Stimulated activated CD4-positive, alpha-beta T cell treated with anti-CD3 and anti-CD28 coated beads, Interleukin-15, amount 100 ng/mL, for 1 hour (primary cell): ENCODE measurements around the gene DTNBP1.

Experiments
- DNase-seq, 2 donors: peaks; one replicate each; pipeline ENCODE4 v3.0.0-alpha.2; 2020; ENCODE audit warnings: low read depth in 1 of 2, low spot score in 1 of 2

The DTNBP1 gene

GRCh38 chr6:15626878-15627674 is 35.8 kb downstream of the DTNBP1 start:
- DNase-seq: no peak

DNA sequence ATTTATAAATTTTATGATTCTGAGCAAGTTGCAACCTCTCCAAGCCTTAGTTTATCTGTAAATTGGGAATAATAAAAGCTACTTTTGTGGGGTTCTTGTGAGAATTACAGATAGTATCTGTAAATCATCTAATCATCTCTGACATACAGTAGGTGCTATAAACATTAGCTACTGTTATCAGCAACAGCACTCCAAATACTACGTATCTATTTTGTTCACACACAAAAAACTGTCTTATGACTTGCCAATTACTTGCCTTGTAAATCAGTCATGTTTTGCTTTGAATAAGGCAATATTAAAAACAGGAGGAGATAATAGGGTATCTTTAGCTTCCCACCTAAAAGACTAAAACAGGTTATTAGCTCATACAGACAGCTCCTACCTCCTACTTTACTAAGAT is 36.7 kb downstream of the DTNBP1 start:
- DNase-seq: no peak

GRCh38 chr6:15623276-15624116 is 39.3 kb downstream of the DTNBP1 start:
- no peak for DNase-seq

- no peak for DNase-seq
Observed at GRCh38 chr6:15622045-15622740, 40.6 kb downstream of the DTNBP1 start.

DNA sequence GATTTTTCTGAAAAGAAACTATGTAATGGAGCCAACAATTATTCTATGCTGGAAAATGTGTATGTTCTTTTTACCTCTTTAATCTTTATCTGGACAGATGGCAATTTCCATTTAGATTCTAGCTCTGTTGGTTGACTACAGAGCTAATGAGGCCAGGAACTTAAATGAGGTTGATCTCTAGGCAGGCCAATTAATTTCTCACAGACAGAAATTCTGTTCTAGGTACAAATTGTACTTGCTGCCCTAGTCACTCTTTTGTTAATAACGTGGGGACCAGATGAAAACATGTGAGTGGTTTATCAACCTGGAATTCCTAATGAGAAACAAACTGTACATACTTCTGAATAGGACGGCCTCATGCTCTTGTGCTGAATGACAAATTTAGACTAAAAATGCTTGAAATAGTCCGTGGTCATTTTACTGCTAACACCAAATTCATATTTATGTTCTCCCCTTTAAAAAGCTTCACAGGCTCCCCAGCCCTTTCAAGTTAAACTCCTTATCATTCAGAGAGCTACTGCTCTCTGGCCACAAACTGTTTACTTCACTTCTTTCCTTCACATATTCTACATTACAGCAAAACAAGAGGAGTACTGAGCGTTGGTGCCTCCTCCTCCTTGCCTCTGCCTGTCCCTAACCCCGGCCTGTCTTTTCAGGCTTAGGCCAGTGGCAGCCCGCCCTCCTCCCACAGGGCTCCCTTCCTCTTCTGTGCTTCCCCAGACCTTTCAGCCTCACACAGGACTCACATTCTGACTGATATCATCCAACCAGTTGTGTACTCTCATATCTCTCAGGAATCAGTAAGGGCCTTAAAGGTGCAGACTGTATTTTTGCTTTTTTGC is 41.4 kb downstream of the DTNBP1 start:
- DNase-seq: no peak

DNA sequence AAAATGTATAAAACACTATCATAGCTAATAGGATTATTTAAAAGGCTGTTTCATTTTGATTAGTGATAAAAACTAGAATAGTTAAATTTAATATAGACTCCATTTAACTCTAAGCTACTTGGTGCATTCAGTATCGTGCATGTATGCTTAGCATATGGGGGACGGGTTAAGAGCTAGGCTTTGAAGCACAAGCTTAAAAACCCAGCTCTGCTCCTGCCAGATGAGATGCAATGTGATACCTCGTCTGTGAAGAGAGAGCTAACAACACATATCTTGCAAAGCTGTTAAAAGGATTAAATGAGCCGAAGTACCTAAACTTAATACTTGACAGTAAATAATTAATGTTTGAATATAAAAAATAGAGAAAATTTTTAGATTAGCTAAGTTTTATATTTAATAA is 42.2 kb downstream of the DTNBP1 start:
- DNase-seq: no peak

DNA sequence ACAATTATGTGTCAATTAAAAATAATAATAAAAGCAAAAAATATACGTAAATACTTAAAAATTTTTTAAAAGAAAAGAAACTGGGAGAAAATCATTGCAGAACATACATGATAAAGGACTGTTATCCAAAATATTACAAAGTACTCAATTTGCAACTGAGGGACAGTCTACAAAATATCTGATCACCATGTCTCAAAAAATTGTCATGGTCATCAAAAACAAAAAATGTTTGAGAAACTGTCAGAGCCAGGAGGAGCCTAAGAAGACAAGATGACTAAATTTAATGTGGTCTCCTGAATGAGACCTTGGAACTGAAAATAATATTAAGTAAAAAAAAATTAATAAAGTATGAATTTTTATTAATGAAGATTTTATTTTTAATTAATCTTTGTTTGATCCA is 43.5 kb downstream of the DTNBP1 start:
- no peak for DNase-seq

DNA sequence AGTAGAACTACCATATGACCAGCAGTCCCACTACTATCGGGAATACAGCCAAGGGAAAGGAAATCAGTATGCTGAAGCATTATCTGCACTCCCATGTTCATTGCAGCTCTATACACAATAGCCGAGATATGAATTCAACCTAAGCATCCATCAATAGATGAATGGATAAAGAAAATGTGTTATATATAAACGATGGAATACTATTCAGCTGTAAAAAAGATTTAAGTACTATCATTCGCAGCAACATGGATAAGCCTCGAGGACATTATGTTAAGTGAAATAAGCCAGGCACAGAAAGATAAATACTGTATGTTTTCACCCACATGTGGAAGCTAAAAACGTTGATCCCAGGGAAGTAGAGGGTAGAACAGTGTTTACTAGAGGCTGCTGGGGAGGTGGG is 44.1 kb downstream of the DTNBP1 start:
- no peak for DNase-seq

DNA sequence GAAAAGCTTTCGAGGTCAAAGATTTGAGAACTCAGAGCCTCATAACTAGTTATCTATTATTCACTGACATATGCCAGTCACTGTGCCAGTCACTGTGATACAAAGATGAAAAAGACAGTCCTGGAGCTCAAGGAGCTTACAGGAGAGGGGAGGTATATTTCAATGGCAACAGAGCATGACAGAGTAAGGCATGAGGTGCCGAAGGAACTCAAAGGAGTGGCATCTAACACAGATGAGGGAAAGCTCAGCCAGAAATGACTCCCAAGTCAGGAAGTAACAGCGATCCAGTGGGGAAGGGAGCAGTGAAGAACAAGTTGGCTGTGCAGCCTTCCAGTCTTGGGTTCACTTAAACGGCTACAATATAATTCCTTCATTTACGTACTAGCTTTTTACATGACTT is 46.6 kb downstream of the DTNBP1 start:
- no peak for DNase-seq

- no peak for DNase-seq
Observed at GRCh38 chr6:15615802-15616201, 47.0 kb downstream of the DTNBP1 start.

DNA sequence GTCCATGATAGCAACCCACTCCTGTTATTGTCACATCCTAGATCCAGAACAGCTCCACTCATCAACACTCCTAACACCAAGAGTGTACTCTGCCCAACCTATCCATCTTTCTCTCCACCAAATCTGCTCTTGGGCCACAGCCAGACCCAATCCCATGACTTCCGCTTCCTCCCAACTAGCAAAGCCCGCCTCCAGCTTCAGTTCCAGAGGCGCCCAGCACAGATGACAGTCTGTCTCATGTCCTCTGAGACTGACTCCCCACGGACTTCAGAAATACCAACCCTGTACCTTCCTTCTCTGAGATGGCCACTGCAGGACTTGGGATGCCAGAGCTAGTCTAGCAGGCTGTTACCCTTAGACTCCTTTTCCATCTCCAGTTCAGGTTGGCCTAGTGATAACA is 48.6 kb downstream of the DTNBP1 start:
- DNase-seq: no peak

- no peak for DNase-seq
Observed at GRCh38 chr6:15608396-15608795, 54.4 kb downstream of the DTNBP1 start.

DNA sequence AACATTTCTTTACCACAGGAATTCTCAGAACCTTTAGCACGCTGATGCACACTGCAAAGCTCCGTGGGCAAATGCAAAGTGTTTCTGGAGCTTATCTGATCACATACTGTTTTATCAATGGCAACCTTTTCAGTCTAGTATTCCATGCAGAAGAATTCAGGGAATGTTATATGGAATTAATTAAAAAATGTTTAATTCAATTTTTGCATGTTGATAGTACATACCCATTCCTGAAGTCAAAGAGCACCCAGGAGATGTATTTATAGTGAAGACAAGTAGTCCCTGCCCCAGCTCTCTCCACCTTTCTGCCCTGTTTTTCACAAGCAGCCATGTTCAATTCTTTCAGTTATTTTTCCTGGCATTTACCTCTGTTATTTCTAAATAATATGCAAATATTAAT is 55.2 kb downstream of the DTNBP1 start:
- no peak for DNase-seq

- DNase-seq: no peak
Observed at GRCh38 chr6:15606347-15606746, 56.5 kb downstream of the DTNBP1 start.

GRCh38 chr6:15604843-15605242 is 58.0 kb downstream of the DTNBP1 start:
- DNase-seq: no peak

GRCh38 chr6:15602154-15602553 is 60.7 kb downstream of the DTNBP1 start:
- DNase-seq: no peak

DNA sequence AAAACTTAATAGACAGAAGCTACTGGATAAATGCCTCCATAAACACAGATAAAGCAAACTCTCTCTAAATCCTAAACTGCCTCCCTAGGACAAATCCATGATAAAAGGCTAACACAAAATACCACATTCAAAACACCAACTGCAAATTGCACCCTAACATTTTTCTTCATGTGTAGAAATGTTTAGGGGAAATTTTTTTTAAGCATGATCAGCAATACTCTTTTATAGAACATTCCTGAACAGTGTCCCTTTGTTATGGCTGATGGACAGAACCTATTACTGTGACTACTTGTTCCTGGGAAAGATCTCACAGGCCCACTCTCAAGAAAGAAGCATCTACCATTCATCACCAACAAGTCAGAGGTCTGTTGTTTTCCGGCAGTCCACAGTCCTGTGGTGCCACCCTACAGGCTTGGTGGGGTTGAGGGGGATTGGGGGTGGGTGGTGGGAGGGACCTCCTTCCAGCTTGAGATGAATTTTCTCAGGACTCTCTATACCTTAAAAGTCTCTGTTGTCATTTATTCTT is 64.5 kb downstream of the DTNBP1 start:
- DNase-seq: no peak

GRCh38 chr6:15596186-15596896 is 66.5 kb downstream of the DTNBP1 start:
- no peak for DNase-seq

GRCh38 chr6:15595461-15596173 is 67.2 kb downstream of the DTNBP1 start:
- DNase-seq: no peak
